Hematopoietic multipotent progenitor cell treated with erythropoietin and hydrocortisone succinate and interleukin-3 and kit ligand, for 17 days (in vitro differentiated cells): ENCODE data around the gene DGAT2L6.
A peak's percentile ranks its signal among the peaks of the same experiment; 100 is the strongest.
"Not testable (repeated sequence)": the region's sequence is repeated elsewhere in the genome, so short reads cannot be mapped to it uniquely, and the experiment has no call there.

ENCODE experiments used
- DNase-seq: peaks from one replicate; pipeline ENCODE4 v3.0.0-alpha.2; 2015; ENCODE audit warnings: low spot score

Gene DGAT2L6

GRCh38 chrX:70196961-70197720 is 19.9 kb downstream of the DGAT2L6 start:
- peak; percentile 52 for DNase-seq

- no peak for DNase-seq
These were observed 24.4 kb downstream of the DGAT2L6 start for GRCh38 chrX:70201732-70202131.

- DNase-seq = no peak
These were observed 31.2 kb downstream of the DGAT2L6 start for GRCh38 chrX:70208479-70208878.

GRCh38 chrX:70209570-70209969 is 32.3 kb downstream of the DGAT2L6 start:
- not testable (repeated sequence) for DNase-seq

- peak; percentile 34 for DNase-seq
These were observed 42.9 kb downstream of the DGAT2L6 start for GRCh38 chrX:70219938-70220764.

- DNase-seq = no peak
These were observed 48.8 kb downstream of the DGAT2L6 start for GRCh38 chrX:70226048-70226447.

- DNase-seq = no peak
These were observed 49.4 kb downstream of the DGAT2L6 start for GRCh38 chrX:70226687-70227086.

GRCh38 chrX:70231666-70232065 is 54.4 kb downstream of the DGAT2L6 start:
- DNase-seq = no peak

- DNase-seq = no peak
These were observed 57.1 kb downstream of the DGAT2L6 start, which contains the start of gene AWAT1 for GRCh38 chrX:70234355-70234754. Gene AWAT1 (plus strand): TSS chrX:70234655. CDS start chrX:70234696, 41 bp downstream.

- no peak for DNase-seq
These were observed 63.5 kb downstream of the DGAT2L6 start for GRCh38 chrX:70240751-70241150.

GRCh38 chrX:70241501-70241900 is 64.2 kb downstream of the DGAT2L6 start:
- no peak for DNase-seq

GRCh38 chrX:70243601-70244000 is 66.3 kb downstream of the DGAT2L6 start:
- DNase-seq = not testable (repeated sequence)

GRCh38 chrX:70244881-70245280 is 67.6 kb downstream of the DGAT2L6 start:
- no peak for DNase-seq

GRCh38 chrX:70247252-70247651 is 70.0 kb downstream of the DGAT2L6 start:
- DNase-seq = no peak

GRCh38 chrX:70252491-70252890 is 75.2 kb downstream of the DGAT2L6 start:
- no peak for DNase-seq

- DNase-seq = no peak
These were observed 76.2 kb downstream of the DGAT2L6 start for GRCh38 chrX:70253377-70254062.

- DNase-seq = no peak
These were observed 76.7 kb downstream of the DGAT2L6 start for GRCh38 chrX:70254063-70254400.

GRCh38 chrX:70254909-70255308 is 77.6 kb downstream of the DGAT2L6 start:
- DNase-seq = no peak
